Fibroblast of the aortic adventitia (primary cell): ENCODE results near the gene QKI. TPM values are rescaled to one million over a fixed set of nuclear protein-coding genes. Genes with fewer than 3 reads are reported as not detected.
A peak's percentile ranks its signal among the peaks of the same experiment; 100 is the strongest.

ENCODE experiments used
- DNase-seq: peaks from one replicate; pipeline ENCODE4 v3.0.0-alpha.2; 2010; ENCODE audit warnings: low read depth
- H3K4me3 ChIP-seq: 2 replicates; pipeline ENCODE4 v1.5.1; 2011; ENCODE audit warnings: low read depth, mild to moderate bottlenecking, control low read depth, low read length, moderate library complexity
- CTCF ChIP-seq: IDR thresholded peaks from 2 replicates; pipeline ENCODE4 v1.5.1; 2011; ENCODE audit warnings: mild to moderate bottlenecking, low read length, control low read depth, inconsistent platforms; ENCODE audit not compliant: insufficient read depth
- total RNA-seq: library from RNA; depleted of rRNA; stranded (reverse); fragments of >200 nt; gene quantifications from 2 replicates; pipeline ENCODE4 v1.2.3, GENCODE V29; 2012; ENCODE audit warnings: low replicate concordance

QKI gene
- total RNA-seq, 1 donor, result 125 TPM

DNA sequence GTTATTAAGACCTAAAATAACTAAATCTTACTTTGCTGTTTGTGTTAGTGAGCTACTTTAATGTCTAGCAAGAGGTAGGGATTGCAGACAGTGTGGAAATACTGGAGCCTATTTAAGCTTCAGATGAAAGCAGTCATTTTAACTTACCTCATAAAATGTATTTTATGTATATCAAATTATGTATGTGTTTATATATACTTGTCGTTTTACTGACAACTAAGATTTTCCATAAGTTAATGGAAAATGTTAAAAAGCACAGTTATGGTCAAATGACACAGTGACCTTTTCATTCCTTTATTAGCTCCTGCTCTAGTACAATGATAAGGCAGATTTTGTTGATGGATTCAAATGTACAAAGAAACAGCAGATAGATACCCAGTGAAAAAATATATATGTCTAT is 34.6 kb downstream of the QKI start:
- DNase-seq, result no peak
- no peak for TF ChIP-seq CTCF

DNA sequence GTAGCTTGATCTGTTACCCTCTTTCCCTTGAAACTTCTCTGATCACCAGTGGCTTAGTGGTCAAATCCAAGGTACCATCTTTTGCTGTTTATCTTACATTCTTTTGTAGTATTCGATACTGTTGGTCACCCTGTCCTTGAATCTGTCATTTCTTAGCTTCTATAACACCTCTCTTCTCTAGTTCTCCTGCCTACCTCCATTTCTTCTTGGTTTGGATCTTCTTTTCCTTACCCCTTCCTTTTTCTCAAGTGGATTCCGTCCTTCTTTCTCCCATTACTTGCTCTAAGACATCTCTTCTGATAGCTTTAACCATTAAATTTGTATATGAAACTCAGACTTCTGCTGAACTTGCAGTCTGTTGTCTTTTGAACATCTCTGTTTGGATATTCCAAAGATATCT is 39.9 kb downstream of the QKI start:
- no peak for DNase-seq

More for the DNA sequence above, 34.6 kb downstream of the QKI start:
- no peak overlapping the region for H3K4me3 ChIP-seq

DNA sequence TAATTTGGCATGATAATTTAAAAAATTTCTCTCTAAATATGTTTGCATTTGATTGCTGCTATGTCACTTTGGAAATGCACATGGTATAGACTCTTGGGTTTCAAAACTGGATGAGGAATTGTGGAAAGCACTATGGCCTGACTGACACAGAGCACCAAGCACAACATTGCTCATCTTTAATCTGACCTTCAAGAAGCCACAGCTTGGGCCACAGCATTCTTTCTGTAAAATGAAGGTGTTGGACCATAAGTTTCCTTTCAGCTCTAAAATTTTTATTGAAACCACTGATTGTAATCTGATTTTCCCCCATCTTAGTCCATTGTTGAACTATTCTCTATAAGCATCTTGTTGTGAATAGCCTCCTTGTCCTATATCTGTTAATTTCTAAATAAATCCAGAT is 41.0 kb downstream of the QKI start:
- no peak for DNase-seq
- TF ChIP-seq CTCF, result no peak

More for the DNA sequence above, 39.9 kb downstream of the QKI start:
- H3K4me3 ChIP-seq, result no peak overlapping the region
- no peak for TF ChIP-seq CTCF

GRCh38 chr6:163457637-163458561 is 43.4 kb downstream of the QKI start:
- peak; percentile 89 for DNase-seq
- TF ChIP-seq CTCF, result peak; percentile 19
- no peak overlapping the region for H3K4me3 ChIP-seq

More for the DNA sequence above, 41.0 kb downstream of the QKI start:
- H3K4me3 ChIP-seq, result no peak overlapping the region

DNA sequence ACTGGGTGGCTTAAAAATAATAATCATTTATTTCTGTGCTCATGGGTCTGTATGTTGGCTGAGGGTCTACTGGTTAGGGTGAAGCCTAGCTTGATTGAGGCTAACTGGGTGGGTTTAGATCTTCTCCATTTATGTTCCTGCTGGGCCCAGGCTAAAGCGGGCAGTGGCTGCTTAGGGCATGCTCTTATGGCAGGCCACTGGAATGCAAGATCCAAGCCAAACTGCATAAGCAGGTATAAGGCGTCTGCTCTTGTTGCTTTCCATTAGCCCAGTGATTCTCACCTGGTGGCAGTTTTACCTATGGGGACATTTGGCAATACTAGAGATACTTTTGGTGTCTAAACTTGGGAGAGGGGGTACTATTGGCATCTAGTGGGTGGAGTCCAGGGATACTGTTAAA is 44.5 kb downstream of the QKI start:
- no peak for DNase-seq
- no peak overlapping the region for H3K4me3 ChIP-seq
- no peak for TF ChIP-seq CTCF

- no peak for DNase-seq
- TF ChIP-seq CTCF, result no peak
- no peak overlapping the region for H3K4me3 ChIP-seq
Observed at GRCh38 chr6:163459536-163459935, 45.0 kb downstream of the QKI start.
